Gastroesophageal sphincter (tissue), 3 donors: Measurements from ENCODE around the gene SGPP1.

Experiments
- CTCF ChIP-seq, 4 experiments: fragments of 200-600 bp in 2 of 4; fragments of 450-650 bp in 2 of 4; sonication (generic) in 1 of 4; IDR thresholded peaks; one replicate each; pipeline ENCODE4 v1.5.1; 2017 to 2019; ENCODE audit warnings: antibody characterized with exemption in 4 of 4, mild to moderate bottlenecking in 2 of 4, moderate library complexity in 2 of 4
- POLR2A ChIP-seq, 2 donors: fragments of 450-650 bp; IDR thresholded peaks; one replicate each; pipeline ENCODE4 v1.6.1; 2017; ENCODE audit warnings: antibody characterized with exemption in 2 of 2, mild to moderate bottlenecking in 2 of 2, moderate library complexity in 1 of 2

- TF ChIP-seq CTCF (IDR thresholded peaks at IDR 0.05) (no peak), POLR2A (IDR thresholded peaks at IDR 0.05) (no peak)
These were observed 49.2 kb upstream of the SGPP1 start for GRCh38 chr14:63777024-63777423.
